Activated B cell treated with CpG ODN at 0.5 μM for 24 hours (primary cell): ENCODE measurements around the gene CDC42SE2. TPM values are rescaled to one million over a fixed set of nuclear protein-coding genes. Genes with fewer than 3 reads are reported as not detected.
A peak's percentile ranks its signal among the peaks of the same experiment; 100 is the strongest.

Experiments used
- ATAC-seq: fragments of 200-7000 bp; cut with Tn5 transposase; one replicate; pipeline ENCODE4 v1.10.0; 2021; ENCODE audit warnings: low read depth, mild to moderate bottlenecking, moderate library complexity
- CTCF ChIA-PET: fragments of 350-600 bp; sonication (Branson Sonifier 250); formaldehyde crosslinking; loops from one replicate; lab custom pipeline; 2021; ENCODE audit warnings: antibody characterized with exemption; lab: Charles Lee
- POLR2A ChIA-PET: fragments of 350-600 bp; sonication (Branson Sonifier 250); formaldehyde crosslinking; loops from one replicate; lab custom pipeline; 2021; ENCODE audit warnings: antibody characterized with exemption; lab: Charles Lee
- DNase-seq: peaks from one replicate; pipeline ENCODE4 v3.0.0; 2022
- H3K27ac Mint-ChIP-seq: one replicate; pipeline ENCODE4 v1.8.0; 2020; ENCODE audit warnings: mixed read lengths
- H3K27me3 Mint-ChIP-seq: one replicate; pipeline ENCODE4 v1.8.0; 2021; ENCODE audit warnings: mixed read lengths
- H3K36me3 Mint-ChIP-seq: one replicate; pipeline ENCODE4 v1.8.0; 2021; ENCODE audit warnings: low read depth, mixed read lengths
- H3K4me1 Mint-ChIP-seq: one replicate; pipeline ENCODE4 v1.8.0; 2021; ENCODE audit warnings: mixed read lengths
- H3K4me3 Mint-ChIP-seq: one replicate; pipeline ENCODE4 v1.8.0; 2020; ENCODE audit warnings: mild to moderate bottlenecking, mixed read lengths
- H3K9me3 Mint-ChIP-seq: one replicate; pipeline ENCODE4 v1.8.0; 2020; ENCODE audit warnings: mixed read lengths
- CTCF ChIP-seq: fragments of 200-600 bp; IDR thresholded peaks from one replicate; pipeline ENCODE4 v1.8.0; 2022; ENCODE audit warnings: antibody characterized with exemption, mild to moderate bottlenecking
- intact Hi-C: fragments of 100-400 bp; cut with micrococcal nuclease; formaldehyde crosslinking; loops from one replicate; pipeline ENCODE4 v1.15.1; 2024
- total RNA-seq: library from RNA; stranded (reverse); gene quantifications from 2 replicates; pipeline ENCODE4 v1.2.3, GENCODE V29; 2022

CDC42SE2 gene
- total RNA-seq, 1 donor from 2014 or later, result 122 TPM

GRCh38 chr5:131373265-131373664 is 109.4 kb downstream of the CDC42SE2 start:
- Mint-ChIP-seq H3K36me3 (peaks cover 32% of the 10 kb centered on the region), H3K4me3 (peak overlapping the region; percentile 44), H3K27ac (peak overlapping the region; percentile 82), H3K27me3 (no peaks in the 10 kb centered on the region), H3K9me3 (no peaks in the 10 kb centered on the region), H3K4me1 (peaks cover 96% of the 10 kb centered on the region)
- ChIA-PET CTCF (interaction anchor here (0.9 to 2.1 kb wide), 3 partner anchors 9 to 120 kb away, joined by 3 to 11 read pairs (median 3); no protein-coding TSS in a partner anchor), POLR2A (interaction anchor here (0.7 to 10.5 kb wide), 9 partner anchors 8 to 981 kb away, joined by 3 to 190 read pairs (median 3); partner anchors contain the start of gene CDC42SE2)
- ATAC-seq (no peak), DNase-seq (no peak)
- intact Hi-C loops, result no loop called here
- TF ChIP-seq CTCF, result no peak

DNA sequence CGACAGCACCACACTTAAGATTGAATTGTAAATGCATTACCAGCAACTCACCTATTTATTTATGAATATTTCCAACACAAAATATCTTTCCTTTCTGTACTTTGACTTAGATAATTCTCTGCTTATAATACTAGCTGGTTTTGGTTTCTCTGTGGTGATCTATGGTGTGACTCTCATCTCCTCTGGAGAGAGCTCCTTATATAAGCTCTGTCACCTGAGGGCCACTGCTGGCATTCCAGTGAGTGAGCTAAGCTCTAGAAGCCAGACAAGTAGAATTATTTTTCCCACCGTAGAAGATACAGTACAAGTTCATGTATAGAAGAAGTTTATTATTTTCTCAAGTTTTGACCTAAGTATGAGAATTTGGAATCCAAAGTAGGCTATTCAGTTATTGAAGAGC is 111.5 kb downstream of the CDC42SE2 start:
- CTCF ChIA-PET, result no interaction called here
- H3K27me3 Mint-ChIP-seq, result no peaks in the 10 kb centered on the region
- intact Hi-C loops, result loop anchor here (1.0 kb wide), 1 partner anchor 11 kb away; no protein-coding TSS in a partner anchor
- no peak for DNase-seq
- peaks cover 95% of the 10 kb centered on the region for H3K4me1 Mint-ChIP-seq
- POLR2A ChIA-PET, result interaction anchor here (0.6 to 10.5 kb wide), 9 partner anchors 10 to 212 kb away, joined by 3 to 190 read pairs (median 4); partner anchors contain the start of genes CDC42SE2 and HINT1
- no peaks in the 10 kb centered on the region for H3K9me3 Mint-ChIP-seq
- no peak for TF ChIP-seq CTCF
- peaks cover 22% of the 10 kb centered on the region for H3K36me3 Mint-ChIP-seq
- H3K27ac Mint-ChIP-seq, result peak overlapping the region; percentile 82
- ATAC-seq, result no peak
- peak overlapping the region; percentile 70 for H3K4me3 Mint-ChIP-seq

DNA sequence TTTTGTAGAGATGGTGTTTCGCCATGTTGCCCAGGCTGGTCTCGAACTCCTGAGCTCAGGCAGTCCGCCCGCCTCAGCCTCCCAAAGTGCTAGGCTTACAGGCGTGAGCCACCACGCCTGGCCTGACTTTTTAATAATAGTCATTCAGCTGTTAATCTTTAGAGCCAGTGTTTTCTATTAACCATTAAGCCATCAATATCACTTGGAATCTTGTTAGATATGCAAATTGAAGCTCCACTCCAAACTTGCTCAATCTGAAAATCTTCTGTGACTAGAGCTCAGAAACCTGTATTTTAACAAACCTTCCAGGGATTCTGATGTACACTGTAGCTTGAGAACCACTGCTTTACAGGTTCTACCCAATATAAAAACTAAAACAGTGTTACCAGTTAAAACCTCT is 113.5 kb downstream of the CDC42SE2 start:
- ATAC-seq, result no peak
- H3K36me3 Mint-ChIP-seq, result peaks cover 23% of the 10 kb centered on the region
- TF ChIP-seq CTCF, result no peak
- peaks cover 95% of the 10 kb centered on the region for H3K4me1 Mint-ChIP-seq
- peak overlapping the region; percentile 82 for H3K27ac Mint-ChIP-seq
- no peaks in the 10 kb centered on the region for H3K27me3 Mint-ChIP-seq
- ChIA-PET POLR2A (interaction anchor here (0.5 to 10.5 kb wide), 5 partner anchors 9 to 113 kb away, joined by 3 to 190 read pairs (median 3); partner anchors contain the start of gene CDC42SE2), CTCF (interaction anchor here (1.1 to 1.2 kb wide), 2 partner anchors 92 to 124 kb away, joined by 3 to 4 read pairs; no protein-coding TSS in a partner anchor)
- no peaks in the 10 kb centered on the region for H3K9me3 Mint-ChIP-seq
- intact Hi-C loops, result no loop called here
- no peak for DNase-seq
- H3K4me3 Mint-ChIP-seq, result no peak overlapping the region

DNA sequence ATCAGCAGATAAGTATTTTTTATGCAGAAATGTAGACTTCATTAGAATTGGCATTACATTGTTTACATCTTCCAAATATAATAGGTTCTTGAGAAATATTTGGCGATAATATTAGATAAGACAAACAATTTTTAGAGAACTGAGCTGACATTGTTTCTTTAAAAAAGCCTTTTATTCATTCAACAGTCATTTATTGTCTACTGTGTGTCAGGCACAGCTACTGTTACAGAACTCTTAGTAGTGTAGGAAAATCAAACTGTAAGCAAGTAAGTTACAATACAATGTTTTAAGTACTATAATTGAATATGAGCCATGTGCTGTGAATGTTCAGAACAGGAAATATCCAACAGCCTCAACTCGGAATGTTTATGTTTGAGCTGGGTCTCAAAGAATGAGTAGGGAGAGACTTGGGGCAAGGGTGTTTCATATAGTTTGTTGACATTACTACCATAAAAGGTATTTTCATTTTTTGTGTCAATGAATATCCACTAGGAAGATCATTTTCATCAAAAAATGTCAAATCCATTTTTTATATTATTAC is 114.0 kb downstream of the CDC42SE2 start:
- Mint-ChIP-seq H3K4me3 (peak overlapping the region; percentile 24), H3K36me3 (peaks cover 23% of the 10 kb centered on the region), H3K4me1 (peaks cover 96% of the 10 kb centered on the region), H3K9me3 (no peaks in the 10 kb centered on the region), H3K27me3 (no peaks in the 10 kb centered on the region), H3K27ac (peak overlapping the region; percentile 82)
- DNase-seq (no peak), ATAC-seq (no peak)
- TF ChIP-seq CTCF, result no peak
- ChIA-PET POLR2A (interaction anchor here (0.5 to 10.5 kb wide), 6 partner anchors 9 to 125 kb away, joined by 3 to 190 read pairs (median 4); partner anchors contain the start of gene CDC42SE2), CTCF (interaction anchor here (1.1 to 1.4 kb wide), 3 partner anchors 92 to 125 kb away, joined by 3 to 6 read pairs (median 4); partner anchors contain the start of gene CDC42SE2)
- intact Hi-C loops, result no loop called here
